NCI-H1105 treated with DMSO at 0.1 percent for 48 hours (cell line): Measurements from ENCODE around the gene DISP3.

Experiments used
- DNase-seq: peaks from one replicate; lab custom pipeline; 2025; lab: John Stamatoyannopoulos, UW

DISP3 gene

DNA sequence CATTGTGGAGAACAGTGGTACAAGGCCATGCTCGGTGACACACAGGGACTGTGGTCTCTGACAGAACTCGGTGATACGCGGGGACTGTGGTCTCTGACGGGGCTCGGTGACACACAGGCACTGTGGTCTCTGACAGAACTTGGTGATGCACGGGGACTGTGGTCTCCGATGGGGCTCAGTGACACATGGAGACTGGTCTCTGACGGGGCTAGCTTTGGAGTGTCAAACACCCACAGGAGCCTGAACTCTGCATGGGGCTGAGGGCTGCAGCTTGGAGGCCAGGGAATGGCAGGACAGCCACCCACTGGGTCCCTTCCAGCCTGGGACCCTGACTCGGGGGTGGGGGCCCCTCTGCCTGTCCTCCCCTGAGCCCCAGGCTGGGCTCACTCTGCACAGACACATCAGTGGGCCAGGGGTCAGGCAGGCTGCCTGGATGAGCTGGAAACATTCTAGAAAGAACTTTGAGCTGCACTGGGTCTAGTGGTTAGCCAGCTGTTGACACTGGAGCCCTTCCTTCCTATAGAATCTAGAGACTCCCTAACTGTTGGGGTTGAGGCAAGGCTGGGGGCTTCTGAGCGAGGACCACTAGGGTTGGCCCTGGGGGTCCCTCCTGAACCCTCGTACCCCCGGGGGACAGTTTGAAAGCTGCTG, 49.8 kb downstream of the DISP3 start:
- DNase-seq: no peak

DNA sequence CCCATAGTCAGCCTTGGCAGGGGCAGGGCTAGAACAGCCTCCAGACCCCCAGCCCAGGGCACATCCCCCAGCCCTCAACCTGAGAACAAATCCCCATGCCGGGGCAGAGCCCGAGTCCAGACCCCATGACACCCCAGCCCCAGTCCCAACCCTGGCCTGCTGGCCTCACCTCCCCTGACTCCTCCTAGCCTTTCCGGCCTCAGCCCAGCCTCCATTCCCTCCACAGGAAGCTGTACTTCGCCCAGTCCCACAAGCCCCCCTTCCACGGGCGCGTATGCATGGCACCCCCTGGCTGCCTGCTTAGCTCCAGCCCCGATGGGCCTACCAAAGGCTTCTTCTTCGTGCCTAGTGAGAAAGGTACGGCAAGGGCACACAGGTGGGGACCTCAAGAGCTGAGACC, 50.4 kb downstream of the DISP3 start:
- DNase-seq: no peak

DNA sequence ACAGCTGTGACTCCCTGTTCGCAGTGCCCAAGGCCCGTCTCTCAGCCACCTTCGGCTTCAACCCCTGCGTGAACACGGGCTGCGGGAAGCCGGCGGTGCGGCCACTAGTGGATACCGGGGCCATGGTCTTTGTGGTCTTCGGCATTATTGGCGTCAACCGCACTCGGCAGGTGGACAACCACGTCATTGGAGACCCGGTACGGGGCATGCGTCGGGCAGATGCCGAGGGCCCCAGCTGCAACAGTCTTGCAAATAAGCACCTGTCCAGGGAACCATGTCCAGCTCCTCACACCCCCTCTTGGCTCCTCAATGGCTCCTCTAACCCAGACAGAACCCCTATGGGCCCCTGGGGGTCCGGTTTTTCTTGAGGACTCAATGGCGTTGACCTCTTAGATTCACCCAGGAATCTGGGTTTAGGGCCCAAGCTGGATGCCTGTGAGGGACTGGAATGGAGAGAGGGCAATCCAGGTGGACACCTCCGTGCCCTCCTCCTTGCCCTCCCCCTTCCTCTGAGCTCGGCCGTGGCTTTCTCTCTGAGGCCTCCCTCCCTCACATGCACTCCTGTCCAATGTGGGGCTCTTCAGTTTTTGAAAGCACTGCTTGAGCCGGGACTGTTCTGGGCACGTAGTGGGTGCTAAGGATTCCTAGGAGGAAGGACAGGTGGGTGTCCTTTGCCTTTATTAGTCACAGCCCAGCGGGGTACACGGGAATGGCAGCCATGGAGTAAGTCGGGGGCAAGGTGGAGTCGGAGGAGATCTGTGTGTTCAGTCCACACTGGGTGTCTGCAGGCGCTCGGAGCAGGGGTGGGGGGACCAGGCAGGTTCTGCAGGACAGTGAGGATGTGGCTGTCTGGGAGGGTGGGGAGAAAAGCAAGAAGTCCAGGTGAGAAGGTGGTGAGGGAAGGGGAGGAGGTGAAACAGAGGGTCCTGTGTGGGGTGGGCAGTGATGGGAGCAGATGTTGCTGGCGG, 51.1 kb downstream of the DISP3 start:
- DNase-seq: no peak

DNA sequence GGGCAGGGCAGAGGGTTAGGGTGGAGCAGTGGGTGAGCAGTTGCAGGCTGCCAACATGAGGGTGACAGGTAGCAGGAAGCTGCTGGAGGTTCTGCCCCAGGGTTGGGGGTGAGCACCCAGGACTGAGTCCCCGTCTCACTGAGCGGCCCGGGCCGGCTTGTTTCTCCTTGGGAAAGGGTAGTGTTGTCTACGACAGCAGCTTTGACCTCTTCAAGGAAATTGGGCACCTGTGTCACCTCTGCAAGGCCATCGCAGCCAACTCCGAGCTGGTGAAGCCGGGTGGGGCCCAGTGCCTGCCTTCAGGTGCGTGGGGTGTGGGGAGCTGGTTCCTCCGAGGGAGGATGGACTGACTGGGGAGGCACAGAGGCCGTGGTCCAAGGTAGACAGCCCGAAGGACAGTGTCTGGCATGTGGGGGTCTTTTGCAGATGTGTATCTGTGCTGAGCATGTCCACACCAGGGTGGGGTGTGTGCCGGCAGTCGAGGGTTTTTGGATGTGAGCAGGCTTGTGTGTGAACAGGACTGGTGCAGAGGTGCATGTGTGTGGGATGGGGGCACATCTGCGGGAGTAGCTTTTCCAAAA, 51.9 kb downstream of the DISP3 start:
- no peak for DNase-seq

DNA sequence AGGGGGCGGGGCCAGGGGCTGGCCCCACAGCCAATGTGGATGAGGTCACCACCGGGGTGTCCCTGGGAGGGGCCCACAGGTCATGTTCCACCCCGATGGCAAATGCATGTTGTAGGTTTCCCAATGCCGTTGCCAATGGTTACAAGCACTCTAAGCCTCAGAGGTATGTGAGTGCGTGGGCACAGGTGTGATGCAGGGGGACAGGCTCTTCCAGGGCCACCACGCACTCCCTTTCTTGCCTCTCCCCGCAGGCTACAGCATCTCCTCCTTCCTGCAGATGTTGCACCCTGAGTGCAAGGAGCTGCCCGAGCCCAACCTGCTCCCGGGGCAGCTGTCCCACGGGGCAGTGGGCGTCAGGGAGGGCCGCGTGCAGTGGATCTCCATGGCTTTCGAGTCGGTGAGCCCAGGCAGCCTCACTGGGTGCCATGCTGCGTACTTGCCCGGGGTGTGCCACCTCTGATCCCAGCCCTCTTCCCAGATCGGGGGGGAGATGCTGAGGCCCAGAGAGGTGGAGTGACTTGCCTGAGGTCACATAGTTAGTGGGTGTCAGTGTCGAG, 52.4 kb downstream of the DISP3 start:
- DNase-seq: no peak

DNA sequence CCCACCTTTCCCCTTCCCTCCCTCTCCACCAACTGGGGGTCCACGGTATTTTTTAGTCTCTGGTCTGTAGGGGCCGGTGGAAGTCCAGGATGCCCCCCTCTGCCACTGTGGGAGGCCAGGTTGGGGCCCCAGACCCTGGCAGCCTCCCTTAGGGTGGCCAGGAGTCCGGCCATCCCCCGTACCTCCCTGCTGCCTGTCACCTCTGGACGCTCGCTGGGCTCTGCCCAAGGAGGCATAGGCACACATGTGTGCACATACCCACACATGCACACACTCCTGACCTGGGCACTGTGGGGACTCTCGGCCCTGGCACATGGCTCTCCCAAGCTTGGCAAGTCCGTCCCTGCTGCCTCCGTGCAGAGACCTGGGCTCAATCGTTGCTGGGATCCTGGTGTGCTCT, 53.0 kb downstream of the DISP3 start:
- DNase-seq: no peak

DNA sequence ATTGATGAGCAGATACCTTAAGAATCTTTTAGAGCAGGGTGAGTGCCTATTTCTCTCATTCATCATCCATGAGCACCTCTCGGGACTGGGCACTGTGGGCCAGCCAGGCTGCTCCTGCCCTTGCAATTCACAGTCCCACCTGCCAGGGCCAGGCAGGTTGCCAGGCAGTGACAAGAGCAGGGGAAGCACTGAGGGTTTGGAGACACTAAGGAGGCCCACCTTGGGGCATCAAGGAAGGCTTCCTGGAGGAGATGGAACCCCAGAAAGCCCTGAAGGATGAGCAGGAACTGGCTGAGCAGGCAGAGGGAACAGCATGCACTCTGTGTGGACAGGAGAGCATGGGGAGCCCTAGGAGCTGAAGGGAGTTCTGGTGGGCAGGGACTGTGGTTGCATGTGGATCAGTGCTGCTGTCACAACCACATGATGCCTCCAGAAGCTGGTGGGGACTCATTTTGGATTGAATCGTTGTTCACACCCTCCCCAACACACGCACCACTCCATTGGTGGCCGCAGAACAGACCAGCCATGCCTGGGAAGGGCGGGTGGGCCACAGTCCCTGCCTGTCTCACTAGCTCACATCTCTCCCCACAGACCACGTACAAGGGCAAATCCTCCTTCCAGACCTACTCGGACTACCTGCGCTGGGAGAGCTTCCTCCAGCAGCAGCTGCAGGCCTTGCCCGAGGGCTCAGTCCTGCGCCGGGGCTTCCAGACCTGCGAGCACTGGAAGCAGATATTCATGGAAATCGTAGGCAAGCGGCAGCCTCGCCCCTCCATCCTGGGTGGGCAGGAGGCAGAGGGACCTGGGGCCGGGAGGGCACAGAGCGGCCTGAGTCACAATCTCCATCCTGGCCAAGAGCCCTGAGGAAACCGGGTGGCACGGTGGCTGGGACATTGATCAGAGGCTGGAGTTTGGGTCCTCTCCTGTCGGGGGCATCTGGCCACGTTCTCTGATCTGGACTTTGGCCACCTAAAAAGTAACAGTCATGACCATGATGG, 55.1 kb downstream of the DISP3 start:
- no peak for DNase-seq

DNA sequence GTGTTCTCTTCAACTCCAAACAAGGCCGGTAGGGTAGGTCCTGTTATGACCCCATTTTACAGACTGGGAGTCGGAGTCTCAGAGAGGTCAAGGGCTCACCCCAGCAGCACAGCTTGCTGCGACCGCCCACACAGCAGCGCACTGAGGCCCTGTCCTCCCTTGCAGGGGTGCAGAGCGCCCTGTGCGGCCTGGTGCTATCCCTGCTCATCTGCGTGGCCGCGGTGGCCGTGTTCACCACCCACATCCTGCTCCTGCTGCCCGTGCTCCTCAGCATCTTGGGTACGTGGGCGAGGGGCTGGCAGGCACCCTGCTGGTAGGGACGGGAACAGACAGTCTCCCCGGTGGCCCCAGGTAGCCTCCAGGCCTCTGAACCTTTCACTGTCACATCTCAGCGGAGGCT, 55.9 kb downstream of the DISP3 start:
- no peak for DNase-seq

DNA sequence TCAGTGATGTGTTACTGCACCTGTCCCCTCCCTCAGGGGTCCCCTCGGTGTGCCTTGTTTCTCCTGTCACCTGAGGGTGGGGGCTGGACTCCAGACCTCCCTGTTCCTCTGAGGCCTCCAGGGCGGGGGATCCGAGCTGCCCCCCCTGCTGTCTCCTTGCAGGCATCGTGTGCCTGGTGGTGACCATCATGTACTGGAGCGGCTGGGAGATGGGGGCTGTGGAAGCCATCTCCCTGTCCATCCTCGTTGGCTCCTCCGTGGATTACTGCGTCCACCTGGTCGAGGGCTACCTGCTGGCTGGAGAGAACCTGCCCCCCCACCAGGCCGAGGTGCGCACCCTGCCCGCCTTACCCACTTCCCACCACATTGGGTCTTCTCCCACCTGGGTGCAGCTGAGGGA, 56.4 kb downstream of the DISP3 start:
- DNase-seq: no peak

DNA sequence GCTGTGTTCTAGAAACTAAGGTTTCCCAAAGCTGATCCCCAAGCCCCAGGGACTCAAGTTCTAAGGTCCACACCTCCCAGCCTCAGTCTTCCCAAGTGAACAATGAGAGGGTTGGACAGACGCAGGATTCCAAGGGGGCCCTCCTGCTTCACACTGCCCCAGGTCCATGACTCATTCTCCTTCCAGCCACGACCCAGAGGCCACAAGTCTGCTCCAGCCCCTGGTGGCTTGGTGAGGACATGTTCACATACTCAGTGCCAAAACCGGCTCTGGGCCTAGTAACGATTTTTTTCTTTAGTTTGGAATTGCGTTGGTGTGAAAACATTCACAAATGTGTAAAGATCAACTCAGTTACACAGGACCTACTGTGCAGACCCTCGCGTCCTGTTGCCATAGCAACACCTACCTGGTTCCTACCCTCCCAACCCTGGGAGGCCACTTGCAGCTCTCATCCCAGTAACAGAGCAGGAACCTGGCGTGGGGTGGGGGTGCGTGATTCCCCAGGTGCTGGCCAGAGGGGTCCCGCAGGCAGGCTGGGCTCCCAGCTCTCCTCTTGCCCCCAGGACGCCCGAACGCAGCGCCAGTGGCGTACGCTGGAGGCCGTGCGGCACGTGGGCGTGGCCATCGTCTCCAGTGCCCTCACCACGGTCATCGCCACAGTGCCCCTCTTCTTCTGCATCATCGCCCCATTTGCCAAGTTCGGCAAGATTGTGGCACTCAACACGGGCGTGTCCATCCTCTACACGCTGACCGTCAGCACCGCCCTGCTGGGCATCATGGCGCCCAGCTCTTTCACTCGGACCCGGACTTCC, 57.0 kb downstream of the DISP3 start:
- DNase-seq: no peak

DNA sequence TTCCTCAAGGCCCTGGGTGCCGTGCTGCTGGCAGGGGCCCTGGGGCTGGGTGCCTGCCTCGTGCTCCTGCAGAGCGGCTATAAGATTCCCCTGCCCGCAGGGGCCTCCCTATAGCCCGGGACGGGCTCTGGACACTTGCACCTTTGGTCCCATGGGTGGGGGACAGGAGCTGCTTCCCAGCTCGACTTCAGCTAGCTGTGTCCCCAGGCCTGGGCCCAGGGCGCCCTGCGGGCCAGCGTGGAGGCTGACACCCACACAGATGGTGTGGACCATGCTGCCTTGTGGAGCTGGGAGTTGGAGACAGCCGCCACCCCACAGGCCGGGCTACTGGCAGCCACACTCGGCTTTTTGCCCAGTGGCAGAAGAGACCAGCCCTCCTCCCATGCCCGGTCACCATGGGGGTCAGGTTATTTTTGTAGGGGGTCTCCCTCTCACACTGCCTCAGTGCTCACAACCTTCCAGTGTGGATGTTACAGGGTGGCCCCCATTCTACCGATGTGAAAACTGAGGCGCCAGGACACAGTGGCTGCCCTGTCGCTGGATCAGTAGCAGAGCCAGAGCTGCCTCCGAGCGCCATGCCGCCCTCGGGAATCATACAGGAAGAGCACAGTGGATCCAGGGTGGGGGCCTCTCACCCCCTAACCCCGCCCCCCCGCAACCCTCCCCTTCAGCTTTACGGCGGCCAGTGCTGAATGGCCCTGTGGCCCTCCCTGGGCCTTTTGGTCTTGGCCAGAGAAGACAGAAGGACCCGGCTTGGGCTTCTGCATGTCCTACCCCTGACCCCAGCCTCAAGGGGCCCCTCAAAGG, 57.8 kb downstream of the DISP3 start:
- DNase-seq: no peak

DNA sequence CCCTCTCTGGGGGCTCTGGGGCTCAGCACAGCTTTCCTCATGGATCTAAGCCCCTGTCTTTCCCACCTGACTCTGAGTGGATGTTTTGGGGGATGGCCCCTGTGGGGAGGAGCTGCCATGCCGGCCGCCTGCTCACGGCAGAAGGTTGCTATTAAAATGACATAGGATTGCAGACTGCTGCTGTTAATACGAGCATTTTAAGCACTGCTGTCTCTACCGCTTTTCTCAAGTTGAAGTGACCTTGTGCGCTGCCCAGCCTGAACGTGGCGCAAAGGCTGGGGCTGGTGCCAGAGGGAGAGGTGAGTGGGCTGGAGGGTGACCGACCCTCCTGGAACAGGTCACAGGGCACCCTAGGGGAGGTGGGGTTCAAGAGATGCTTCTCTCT, 58.4 kb downstream of the DISP3 start:
- DNase-seq: no peak

DNA sequence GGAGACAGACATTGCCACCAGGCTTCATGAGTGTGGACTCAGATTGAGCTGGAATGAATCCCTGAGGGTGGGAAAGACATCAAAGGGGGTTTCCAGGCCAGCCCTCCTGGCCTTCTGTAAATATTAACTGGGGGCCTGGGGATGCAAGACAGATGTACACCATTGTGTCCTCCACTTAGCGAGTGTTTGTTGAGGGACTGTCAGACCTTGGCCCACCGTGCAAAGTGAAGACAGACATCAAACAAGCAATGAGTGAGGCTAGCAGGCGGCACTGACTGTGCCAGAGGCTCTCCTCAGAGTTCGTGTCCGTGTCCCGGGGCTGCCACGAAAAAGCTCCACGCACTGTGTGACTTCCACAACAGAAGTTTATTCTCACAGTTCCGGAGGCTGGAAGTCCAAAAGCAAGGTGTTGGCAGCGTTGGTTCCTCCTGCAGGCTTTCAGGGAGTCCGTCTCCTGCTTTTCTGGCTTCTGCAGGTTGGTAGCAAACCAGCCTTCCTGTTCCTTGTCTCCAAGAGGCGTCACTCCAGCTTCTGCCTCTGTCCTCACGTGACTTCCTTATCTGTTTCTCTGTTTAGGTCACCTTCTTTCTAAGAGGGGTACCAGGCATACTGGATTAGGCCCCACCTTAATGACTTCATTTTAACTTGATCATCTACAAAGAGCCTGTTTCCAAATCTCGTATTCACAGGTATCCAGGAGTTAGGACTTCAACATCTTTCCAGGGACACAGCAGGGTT, 59.1 kb downstream of the DISP3 start:
- DNase-seq: no peak

DNA sequence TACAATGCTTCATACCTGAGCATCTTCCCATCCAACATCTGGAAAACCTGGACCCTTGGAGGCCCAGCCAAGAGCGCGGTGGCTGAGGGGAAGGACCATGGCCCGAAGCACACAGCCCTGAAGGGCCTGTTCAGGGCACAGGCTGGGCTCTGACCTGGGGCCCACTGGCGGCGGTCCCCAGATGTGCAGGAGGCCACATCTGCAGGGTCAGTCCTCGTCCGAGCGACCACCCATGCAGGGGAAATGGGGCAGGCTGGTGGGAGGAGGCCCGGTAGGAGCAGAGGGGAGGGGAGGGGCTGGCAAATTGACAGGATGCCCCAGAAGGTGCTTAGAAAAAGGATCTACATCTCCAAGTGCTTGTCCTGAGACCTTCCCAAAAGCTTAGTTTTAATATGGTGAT, 59.9 kb downstream of the DISP3 start:
- DNase-seq: no peak

DNA sequence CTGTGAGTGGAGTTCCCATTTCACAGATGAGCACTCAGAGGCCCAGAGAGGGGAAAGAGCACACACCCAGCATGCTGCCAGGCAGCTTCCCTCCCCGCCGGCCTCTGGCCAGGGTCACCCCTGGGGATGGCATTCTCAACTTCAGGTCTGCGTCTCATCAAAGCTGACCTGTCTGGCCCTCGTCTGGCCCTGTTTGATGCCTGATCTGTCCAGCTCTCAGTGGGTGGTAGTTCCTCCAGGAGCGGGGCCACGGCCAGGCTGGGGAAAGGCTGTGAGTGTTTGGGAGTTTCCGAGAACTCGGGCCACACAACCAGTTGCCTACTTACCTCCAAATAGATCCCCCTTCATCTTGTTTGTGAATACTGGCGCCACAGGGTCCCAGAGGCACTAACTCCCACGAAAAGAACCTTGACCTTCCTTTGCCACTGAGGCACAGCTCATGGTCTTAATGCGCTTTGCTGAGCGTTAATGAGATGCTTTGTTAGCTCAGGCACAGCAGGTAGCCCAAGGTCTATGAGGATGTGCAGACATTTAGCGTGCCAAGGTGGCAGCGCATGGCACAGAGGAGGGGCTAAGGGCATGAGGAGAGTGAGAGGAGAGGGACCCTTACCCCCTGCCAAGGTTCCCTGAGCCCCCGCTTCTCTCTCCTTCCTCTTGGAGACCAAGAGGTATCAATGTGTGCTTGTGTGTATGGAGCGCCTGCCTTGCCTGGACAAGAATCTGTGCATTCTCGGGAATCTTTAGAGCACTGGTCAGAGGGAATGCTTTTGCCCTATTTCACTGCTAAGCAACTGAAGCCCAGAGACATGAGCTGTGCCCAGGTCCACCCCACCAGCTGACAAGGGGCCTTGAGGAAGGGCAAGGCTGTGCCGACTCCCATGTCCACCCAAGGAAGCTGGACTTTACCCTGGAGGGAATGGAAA, 61.2 kb downstream of the DISP3 start:
- DNase-seq: no peak

DNA sequence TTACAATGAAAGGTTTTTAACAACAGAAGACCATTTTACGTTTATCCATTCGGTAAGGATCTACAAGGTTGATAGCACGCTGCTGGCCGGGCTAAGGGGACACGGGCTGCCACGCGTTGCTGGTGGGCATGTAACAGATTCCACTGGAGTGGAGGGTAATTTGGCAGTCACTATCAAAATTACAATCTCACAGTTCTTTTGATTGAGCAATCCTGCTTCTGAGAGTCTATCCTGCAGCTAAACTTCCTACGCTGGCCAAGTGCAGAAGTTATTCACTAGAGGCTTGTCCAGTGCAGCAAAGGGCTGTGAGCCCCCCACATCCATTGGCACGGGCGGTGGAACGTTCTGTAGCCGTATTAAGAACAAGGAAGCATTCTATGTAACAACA, 61.8 kb downstream of the DISP3 start:
- DNase-seq: no peak

DNA sequence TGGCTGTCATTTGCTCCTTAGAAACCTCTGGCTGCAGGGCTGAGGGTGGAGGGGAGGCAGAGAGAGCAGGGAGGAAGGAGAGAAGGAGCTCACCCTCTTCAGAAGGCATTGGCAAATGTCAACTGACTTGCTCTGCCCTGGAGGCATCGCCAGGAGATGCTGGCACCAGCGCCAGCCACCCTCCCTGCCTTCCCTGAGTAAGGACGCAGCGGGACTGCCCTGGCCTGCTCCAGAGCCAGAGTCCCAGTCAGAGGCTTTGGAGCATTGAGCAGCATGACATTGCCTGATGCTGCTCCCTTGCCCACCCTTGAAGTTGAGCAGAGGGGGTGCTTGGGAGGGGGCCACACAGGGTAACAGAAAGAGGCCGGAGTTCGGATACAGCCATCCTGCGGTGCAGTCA, 62.3 kb downstream of the DISP3 start:
- no peak for DNase-seq

DNA sequence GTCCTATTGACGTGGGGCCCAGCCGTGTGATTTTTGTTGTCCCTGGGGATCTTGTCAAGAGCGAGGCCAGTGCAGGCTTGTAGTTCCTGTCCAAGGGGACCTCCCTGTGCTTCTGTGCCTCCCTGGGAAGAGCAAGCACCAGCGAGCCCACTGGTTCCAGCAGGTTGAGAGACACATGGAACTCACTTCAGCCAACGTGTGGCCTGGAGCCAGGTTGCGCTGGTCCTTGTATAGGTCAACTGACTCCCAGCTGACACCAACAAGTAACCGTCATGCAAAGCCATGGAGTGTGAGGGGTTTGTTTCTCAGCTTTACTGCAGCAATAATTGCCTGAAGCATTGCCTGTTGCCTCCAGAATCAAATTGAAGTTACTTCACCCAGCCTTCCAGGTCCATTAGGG, 63.0 kb downstream of the DISP3 start:
- DNase-seq: no peak
